SHP77 treated with DMSO at 0.1 percent for 48 hours (cell line): ENCODE data around the gene NCK2.

ENCODE experiments used
- DNase-seq: peaks from one replicate; lab custom pipeline; 2025; lab: John Stamatoyannopoulos, UW

Gene NCK2

DNA sequence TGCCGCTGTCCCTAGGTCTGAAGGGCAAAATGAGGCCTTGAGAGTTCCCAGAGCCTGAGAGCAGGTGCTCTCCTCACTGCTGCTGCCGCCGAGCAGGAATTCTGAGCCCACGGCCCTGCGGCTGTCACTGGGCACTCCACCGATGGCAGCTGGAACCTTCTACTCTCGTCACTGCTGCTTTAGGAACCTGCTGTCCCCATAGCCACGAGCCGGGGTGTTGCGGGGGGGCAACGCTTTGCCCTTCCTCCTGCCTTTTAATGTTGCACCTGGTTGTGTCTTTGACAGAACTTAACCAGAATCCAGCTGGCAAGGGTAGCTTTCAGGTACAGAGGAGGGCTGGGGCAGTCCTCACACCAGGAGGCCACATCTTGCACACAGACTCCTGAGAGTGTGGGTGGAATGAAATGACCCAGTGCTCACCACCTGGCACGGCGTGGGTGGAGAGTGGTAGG is 32.3 kb downstream of the NCK2 start:
- DNase-seq, result no peak

DNA sequence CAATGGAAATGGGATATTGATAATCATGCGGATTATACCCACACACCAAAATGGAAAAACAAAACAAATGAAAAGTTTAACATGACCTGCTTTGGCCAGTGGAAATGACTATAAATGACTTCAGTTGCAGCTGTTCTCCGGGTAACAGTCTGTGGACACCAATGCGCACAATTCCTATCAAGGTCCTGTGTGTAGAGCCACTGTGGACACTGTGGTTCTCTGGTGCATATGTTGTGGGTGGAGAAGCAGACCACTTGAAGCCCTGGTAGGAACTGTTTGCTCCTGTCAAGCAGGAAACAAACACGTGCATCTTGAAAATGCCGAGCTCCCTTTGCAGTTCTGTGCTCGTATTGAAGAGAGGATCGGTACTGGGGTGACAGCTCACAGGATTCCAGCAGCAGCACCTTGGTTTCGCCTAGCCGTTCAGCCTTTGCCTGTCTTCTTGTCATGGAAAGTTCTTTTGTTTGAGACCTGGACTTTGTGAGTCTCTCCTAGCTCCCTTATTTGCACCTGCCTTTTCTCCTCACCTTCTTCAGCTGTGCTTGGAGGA is 32.9 kb downstream of the NCK2 start:
- DNase-seq, result no peak

DNA sequence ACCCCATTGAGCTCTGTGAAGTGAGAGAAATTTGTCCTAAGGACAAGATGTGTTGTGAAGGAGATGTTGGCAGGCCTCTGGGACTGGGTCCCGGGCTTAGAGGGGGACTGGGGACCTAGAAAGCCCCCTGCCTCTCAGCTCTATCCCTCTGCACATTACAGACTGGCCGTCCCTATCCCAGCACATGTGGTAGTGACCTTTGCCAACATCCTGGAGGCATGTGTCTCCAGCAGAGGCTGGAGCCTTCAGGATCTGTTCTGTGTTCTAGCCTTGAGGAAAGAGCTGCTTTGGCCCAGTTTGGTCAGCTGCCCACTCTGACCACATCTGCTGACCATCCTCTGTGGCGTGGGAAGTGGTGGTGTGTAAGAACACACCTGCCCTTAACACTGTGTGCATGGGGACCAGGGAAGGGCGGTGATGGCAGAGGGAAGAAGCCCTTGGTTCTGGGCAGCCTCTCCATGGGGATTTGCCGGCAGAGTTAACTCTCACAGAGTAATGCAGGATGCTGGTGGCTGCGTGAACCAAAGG is 33.4 kb downstream of the NCK2 start:
- no peak for DNase-seq

DNA sequence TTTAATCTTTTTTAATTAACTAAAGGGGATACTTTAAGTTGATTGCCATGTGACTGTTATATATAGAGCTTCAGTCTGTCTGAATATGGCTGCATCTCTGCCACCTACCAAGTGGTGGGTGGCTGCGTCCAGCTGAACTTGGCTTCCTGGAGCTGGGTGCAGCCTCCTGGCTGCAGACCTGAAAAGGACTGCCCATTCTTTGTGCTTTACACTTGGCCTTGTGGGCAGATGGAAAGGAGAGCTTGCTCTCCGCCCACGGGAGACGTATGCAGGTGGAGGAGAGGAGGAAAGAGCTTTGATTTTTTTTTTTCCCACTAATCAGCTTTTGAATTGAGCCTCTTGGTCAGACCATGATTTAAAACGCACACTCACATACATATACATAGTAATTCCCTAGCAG is 34.7 kb downstream of the NCK2 start:
- no peak for DNase-seq

DNA sequence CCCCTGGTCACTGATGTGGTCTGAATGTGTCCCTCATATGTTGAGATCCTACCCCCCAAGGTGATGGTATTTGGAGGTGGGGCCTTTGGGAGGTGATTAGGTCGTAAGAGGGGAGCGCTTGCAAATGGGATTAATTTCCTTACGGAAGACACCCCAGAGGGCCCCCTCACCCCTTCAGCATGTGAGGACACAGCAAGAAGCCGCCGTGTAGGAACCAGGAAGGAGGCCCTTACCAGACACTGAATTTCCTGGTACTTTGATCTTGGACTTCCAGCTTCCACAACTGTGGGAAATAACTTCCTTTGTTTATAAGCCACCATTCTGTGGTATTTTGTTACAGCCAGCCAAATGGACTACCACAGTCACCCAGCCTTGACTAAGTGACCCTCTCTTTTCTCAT is 35.9 kb downstream of the NCK2 start:
- no peak for DNase-seq

DNA sequence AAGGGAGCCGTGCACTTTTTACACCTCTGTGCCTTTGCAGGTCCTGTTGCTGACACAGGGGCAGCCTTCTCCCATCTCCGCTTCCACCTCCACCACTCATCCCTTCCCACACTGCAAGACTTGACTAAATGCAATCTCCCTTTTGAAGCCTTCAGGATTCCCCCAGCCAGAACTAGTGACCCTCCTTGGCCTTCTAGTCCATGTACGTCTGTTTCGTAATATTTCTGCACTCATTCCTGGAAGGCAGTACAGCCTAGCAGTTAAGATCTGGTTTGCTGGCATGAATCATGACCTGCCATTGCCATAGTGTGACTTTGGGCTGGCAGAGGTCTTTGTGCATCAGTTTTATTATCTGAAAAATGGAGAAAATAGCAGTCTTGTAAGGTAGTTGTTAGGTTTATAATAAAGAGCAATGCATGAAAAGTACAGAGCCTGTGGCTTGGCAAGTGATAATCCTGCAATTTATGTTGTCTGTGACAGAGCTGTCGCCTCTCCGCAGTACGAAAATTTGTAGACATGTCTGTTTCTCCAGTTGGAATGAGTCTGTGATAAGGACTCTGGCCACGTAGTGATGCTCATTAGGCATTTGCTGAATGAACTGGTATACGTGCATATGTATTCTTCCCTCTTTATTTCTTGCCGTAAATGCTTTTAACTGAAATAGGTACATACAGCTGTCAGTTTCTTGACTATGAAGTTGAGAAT is 36.7 kb downstream of the NCK2 start:
- no peak for DNase-seq

DNA sequence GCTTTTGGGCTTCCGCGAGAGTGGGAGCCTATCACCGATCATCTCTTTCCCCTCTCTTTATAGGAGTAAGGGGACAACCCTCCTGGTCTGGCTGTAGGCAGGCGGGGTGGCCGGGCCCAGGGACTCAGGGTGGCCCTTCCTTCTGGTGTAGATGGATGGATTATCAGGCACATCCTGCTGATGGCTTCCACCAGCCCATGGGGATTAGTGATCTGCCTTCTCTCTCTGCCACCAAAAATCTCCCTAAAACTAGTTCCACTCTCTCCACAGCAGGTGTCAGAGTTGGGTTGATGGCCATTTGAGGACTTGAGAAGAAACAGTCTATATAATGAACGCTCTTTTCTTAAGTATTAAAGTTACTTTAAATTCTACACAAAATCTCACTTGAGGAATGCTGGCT is 37.4 kb downstream of the NCK2 start:
- DNase-seq, result no peak

DNA sequence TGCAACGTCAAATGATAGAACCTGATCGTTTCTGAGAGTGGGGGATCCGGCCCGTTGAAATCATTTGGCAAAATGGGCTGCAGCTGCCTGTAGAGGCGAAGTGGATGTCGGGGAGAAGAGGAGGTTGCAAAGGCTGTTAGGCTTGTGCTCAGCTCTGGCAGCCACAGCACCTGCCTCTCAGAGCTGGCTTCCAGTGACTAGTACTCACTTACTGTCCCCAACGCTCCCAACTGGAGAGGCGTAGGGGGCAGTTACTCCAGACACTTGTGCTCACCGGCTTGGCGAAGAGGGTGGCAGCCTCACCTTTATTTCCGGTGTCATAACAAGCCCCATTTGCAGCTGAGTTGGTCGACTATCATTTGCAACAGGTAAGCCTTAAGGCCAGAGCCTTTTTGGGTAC is 37.9 kb downstream of the NCK2 start:
- no peak for DNase-seq

DNA sequence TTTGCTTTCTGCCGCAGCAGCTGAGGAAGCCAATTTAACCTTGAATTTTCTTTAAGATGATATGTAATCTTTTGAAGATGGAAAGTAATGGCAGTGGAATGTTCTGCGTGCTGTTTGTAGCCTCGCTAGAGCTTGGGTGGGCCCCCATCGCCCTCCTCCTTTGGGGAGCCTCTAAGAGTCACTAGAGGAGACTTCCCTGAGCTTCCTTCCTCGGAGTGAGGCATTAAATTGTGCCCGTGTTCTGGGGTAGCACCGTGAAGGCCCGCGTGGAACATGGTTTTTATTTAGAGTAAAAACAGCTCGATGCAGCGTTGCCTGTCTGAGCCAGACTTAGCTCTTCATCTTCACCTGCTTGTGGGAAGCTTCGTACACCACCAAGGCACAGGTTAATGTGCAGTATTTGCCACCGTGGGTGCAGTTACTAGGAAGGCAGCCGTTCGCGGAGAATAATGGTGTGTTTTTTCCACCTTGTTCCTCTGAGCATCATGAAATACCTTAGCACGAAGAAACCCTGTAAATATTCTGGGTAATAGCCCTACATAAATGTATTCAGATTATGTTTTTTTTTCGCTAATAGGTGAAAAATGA is 38.5 kb downstream of the NCK2 start:
- no peak for DNase-seq

DNA sequence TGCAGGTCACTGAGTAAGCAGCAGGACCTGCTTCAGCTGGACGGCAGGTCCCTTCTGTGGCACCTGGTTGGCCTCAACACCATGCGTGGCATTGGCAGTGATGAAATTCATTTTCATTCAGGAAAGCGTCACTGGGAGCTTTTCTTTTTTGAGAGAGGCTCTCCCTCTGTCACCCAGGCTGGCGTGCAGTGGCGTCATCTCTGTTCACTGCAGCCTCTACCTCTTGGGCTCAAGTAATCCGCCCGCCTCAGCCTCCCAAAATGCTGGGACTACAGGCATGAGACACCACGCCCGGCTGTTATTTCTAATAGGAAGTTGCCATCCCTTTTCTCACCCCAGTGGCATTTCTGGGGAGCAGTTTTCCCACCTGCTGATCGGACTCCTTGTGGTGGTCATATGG is 39.3 kb downstream of the NCK2 start:
- DNase-seq, result no peak

DNA sequence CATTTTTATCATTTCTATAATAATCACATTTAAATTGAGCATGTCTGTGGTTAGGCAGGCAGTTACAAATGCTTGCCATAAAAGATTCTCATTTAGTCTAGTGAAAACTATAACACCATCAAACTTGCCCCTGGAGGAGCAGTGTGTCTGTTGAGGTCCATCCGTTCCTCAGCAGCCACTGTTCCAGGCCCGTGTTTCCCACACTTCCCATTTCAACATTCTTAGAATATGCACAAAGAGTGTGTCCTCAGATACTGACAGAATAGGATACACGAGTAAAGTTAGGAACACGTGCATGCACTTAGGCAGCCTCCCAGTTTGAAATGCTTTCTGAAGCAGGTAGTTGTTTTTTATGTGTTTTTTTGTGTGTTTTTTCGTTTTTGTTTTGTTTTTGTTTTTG is 39.9 kb downstream of the NCK2 start:
- DNase-seq, result no peak

DNA sequence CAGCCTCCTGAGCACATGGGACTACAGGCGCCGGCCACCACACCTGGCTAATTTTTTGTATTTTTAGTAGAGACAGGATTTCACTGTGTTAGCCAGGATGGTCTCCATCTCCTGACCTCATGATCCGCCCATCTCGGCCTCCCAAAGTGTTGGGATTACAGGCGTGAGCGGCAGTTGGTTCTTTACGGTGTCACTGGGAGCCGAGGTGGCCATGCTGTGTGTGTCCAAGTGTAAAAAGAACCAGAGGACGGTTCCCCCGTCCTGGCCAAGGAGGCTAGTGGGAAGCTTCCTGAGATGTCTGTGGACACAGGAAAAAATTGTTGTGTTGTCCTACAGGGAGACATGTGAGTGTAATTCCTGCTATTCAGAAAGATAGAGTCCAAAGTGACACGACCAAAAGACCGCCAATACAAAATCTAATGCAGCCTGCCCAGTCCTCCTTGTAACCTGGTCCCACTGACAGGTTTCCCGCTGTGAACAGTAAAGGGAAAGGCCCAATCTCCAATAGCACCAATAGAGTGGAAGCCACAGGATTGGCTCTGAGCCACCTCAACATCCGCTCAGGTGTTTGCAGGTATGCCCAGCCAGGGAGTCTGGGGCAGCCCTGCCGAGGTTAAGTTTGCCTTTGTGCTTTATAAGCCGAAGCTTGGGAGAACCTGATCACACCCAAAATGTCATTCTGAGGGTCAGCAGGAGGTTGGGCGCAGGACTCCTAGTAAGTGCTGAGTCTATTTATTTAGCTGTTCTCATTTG is 40.6 kb downstream of the NCK2 start:
- DNase-seq, result no peak

DNA sequence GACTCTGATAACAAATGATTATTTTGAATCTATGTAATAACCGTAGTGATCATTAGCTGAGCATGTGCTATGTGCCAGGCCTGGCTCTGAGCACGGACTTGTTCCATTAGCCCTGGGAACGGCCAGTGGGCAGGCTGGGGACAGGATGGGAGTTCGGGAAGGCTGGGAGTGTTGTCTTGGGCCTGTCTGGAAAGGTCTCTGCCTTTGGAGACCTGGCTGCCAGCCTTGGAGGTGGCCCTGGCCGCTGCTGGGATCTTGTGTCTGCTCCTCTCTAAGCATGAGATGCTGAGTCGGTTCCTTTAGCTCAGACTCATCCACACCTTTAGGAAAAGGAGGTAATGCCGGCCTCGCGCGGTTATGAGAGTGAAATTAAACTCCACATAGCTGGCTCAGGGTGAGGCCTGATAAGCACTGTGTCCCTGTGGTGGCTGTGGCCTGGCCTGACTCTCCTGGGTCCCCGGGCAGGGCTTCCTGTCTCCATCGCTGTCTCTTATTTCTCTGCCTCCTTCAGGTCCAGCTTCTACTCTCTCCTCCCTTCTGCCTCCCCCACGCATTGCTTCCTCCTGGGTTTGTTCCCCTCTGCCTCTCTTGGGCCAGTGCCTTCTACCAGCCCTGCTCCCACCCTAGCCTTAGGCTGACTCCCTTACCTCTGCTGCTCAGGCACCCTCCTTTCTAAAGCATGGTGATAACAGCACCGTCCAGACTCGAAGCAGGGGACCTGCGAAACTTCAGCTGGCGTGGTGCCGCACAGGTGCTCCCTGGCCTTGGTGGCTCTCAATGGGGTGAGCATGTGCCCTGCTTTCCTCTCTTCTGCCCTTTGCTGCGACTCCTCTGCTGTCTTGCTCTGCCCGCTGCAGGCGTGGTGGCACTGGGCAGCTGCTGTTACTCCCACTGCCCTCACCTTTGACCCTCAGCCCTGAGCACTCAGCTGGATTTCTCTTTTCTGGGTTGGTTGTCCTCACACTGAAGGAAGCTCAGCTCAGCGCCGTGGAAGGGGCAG is 41.8 kb downstream of the NCK2 start:
- no peak for DNase-seq

DNA sequence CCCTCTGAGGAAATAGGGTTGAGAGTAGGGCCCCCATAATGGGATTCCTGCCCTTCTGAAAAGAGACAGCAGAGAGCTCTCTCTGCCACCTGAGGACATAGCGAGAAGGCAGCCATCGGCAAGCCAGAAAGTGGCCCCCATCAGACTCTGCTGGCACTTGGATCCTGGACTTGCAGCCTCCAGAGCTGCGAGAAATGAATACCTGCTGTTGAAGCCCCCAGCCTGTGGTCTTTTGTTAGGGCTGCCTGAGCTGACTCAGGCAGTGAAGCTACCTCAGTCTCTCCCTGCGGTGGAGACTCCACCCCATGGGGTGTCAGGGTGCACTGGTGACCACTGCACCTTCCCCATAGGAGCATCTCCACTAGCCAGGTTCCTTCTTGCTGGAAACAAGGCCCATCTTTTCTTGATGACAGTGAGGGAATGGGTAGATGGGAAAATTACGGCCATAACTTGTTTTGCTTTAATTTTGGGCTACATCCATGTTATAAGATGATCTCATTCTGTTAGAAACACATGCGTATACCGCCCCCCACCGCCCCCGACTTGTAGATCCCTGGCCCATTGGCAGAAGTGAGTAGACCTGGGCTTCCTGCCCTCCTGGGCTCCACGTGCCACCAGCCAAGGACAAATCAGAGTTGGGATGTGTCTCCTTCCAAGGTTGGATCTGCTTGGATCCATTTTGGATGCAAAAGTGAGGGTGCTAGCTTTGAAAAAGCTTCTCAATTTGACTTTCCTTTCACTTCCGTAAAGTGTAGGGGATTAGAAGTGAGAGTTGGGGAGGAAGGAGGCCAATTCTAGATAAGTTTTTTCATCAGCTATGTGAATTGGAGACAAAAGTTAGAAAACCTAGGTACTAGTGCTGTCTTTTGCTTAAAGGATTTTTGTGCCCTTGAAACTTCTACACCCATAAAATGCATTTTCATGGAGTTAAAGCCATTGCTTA is 42.9 kb downstream of the NCK2 start:
- no peak for DNase-seq

DNA sequence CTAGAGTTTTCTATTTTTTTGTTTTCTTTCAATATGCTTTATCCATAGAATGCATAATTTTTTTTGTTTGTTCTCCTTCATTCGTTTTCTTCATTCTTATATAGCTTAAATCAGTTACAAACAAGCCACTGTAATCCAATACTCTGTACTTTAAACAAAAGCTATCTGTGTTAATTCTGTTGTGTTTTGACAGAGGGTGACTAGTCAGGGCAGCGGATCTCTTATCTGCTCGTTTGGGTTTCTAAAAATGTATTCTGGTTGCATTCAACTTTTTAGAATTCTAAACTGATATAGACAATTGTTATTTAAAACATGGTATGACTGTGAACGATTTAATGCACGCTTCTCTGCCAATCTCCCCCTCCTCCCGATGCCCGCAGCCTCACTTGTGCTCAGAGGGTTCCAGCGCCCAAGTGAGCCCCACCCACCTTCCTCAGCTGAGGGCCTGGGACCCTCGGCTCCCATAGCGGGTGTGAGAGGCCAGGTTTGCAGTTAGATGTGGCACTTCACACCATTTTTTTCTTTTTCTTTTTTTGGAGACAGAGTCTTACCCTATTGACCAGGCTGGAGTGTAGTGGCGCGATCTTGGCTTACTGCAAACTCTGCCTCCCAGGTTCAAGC is 44.1 kb downstream of the NCK2 start:
- no peak for DNase-seq

DNA sequence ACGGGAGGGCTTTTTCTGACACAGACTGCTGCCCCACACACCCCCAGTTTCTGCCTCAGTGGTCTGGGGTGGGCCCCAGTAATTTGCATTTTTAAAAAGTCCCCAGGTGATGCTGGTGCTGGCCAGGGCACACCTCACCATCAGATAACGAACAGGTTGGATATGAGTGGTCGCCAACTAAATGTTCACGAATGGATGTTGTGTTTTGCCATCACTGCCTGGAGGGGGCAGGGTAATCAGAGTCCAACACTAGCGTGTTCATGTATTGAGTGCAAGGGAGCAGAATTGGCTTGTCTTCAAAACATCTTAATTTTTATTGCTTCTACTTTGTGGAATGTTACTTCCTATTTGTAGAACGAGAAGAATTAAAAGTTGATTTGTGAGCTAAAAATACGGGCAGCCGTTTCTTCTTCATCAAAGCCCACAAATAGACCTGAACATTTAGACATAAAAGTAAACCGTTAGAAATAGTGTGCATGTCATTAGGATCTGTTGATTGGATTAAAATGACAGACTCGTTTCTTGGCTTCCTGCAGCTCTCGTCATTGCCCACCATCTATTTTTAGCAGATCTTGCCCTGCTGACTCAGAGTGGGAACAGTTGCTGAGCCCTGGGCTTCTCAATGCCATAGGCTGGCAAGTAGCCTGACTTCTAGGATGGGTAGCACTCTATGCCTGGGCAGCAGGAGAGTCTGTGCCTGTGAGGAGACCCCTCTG is 45.2 kb downstream of the NCK2 start:
- DNase-seq, result no peak

DNA sequence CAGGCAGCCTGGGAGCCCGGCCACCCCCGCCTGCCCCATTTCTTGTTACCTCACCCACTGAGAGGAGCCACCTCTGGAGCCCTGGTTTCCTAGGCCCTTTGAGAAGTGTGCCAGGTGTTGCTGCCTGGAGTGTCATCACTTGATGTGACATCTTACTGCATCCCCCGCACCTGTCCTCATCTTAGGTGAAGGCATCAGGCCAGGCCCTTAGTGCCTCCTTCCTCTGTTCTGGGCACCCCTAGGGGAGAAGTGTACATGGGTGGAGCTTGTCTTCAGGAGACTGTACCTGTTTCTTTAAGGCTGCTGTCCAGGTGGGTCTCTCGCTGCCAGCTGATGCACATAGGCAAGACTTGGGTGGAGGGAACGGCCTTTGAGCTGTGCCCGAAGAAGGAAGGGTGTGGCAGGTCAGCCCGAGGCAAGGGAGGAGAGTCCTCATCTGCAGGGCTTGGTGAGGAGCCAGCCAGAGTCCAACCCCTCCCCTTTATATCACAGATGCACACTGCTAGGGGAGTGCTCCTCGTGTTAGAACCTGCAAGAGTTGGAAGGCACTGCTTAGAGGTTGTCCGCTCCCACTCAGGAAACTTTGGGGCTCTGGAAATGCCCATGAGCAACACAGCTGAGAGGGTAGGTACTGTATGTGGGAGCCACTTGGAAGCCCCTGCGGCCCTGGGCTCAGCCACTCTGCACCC is 45.9 kb downstream of the NCK2 start:
- no peak for DNase-seq

DNA sequence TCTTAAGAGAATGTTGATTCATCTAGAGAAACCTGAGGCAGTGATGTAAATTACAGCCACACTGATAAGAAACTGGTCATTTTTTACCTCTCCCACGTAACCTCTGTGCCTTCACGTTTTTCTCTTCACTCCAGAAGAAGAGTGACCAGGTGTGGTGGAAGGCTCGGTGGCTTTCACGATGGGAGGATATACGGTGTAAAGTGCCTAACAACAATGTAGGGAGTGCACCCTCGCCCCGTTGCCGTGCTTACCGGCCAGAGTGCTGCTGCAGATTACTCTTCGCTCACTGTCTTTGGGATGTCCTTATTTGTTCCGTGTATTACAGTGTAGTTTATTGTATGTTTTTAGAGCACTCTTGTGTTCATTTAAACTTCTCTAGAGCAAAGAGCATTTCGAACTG is 46.5 kb downstream of the NCK2 start:
- DNase-seq, result no peak

DNA sequence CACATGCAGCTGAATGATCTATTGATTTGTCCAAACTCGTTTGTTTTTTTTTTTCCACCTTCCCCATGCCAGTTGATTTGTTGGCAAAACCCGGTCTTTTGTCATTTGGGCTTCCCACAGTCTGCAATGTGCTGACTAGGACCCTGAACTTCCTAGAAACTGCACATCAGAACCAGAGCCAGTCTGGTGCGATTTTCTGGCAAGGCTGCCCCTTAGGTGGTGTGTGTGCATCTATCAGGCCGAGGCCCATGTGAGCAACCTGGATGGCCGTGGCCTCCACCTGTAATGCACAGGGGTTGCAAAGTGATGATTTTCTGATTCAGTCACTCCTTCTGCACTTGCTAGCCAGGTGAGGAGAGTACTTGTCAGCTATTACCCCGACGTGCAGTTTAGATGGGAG is 47.8 kb downstream of the NCK2 start:
- no peak for DNase-seq
